ENCODE data around the gene PLCB4.

Gene PLCB4

GRCh38 chr20:9154464-9155024 lies 85.7 kb downstream of the PLCB4 start:
- DNase-seq (ENCODE audit: low spot score): no peak
- in situ Hi-C loops (cut with MboI; ENCODE audit: low pct_unique_long_range_greater_than_20kb, low sequenced_read_pairs, unreplicated experiment): no loop called here
- TF ChIP-seq, protein P1, sequence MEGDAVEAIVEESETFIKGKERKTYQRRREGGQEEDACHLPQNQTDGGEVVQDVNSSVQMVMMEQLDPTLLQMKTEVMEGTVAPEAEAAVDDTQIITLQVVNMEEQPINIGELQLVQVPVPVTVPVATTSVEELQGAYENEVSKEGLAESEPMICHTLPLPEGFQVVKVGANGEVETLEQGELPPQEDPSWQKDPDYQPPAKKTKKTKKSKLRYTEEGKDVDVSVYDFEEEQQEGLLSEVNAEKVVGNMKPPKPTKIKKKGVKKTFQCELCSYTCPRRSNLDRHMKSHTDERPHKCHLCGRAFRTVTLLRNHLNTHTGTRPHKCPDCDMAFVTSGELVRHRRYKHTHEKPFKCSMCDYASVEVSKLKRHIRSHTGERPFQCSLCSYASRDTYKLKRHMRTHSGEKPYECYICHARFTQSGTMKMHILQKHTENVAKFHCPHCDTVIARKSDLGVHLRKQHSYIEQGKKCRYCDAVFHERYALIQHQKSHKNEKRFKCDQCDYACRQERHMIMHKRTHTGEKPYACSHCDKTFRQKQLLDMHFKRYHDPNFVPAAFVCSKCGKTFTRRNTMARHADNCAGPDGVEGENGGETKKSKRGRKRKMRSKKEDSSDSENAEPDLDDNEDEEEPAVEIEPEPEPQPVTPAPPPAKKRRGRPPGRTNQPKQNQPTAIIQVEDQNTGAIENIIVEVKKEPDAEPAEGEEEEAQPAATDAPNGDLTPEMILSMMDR (IDR thresholded peaks at IDR 0.05; ENCODE audit: extremely low read depth, insufficient read depth, missing control alignments): no peak

DNA sequence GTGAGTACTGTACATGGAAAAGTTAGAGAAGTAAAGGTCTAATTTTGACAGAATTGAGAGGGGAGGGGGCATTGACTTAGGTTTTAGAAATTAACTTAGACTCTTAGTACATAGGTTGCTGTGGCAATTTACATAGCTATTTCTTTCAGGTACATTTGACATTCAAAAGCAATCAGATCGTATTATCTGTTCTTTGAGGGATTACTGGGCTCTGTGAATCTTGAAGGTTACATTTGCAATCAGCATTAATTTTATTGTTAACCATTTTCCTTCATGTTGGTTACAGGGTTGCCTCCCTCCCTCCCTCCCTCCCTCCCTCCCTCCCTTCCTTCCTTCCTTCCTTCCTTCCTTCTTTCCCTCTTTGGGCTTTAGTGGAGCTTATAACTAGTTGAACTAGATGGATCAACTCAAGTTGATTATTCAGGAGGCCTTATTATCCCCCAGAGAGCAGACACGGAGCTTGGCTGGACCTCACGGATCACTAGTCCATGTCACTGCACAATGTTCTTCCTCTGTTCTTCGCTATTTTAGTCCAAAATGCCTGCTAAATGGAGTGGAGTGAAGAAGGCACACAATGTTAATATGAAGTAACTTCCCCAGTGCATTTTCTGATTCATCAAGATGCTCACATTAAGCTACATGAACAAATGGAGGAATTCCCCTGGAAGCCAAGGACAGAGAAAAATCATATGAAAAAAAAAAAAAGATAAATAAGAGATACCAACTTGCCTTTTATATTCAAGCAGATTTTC lies 87.8 kb downstream of the PLCB4 start:
- in situ Hi-C loops (cut with MboI; ENCODE audit: low pct_unique_long_range_greater_than_20kb, low sequenced_read_pairs, unreplicated experiment): no loop called here
- no peak for DNase-seq (ENCODE audit: low spot score)
- TF ChIP-seq, protein P1 (IDR thresholded peaks at IDR 0.05; ENCODE audit: extremely low read depth, insufficient read depth, missing control alignments): no peak

- in situ Hi-C loops (cut with MboI; ENCODE audit: low pct_unique_long_range_greater_than_20kb, low sequenced_read_pairs, unreplicated experiment): no loop called here
- DNase-seq (ENCODE audit: low spot score): no peak
- TF ChIP-seq, protein P1 (IDR thresholded peaks at IDR 0.05; ENCODE audit: extremely low read depth, insufficient read depth, missing control alignments): no peak
Observed at GRCh38 chr20:9160331-9160730, 91.4 kb downstream of the PLCB4 start.

DNA sequence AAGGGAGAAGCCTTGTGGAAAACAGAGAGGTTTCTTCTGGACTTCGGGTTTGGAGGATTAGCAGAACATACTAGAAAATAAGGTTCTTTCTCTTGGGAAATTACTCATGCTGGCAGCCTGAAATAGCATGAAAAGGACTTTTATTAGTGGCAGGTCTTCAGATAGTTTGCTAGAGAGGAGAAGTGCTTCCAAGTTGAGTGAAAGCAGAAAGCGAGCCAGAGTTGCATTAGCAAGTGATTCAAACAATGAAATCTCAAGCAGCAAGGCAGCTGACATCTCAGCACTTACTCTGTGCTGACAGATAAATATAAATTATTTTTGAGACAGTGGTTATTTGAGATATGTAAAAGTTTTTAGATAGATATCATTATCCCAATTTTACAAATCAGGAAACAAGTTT lies 91.9 kb downstream of the PLCB4 start:
- no peak for DNase-seq (ENCODE audit: low spot score)
- TF ChIP-seq, protein P1 (IDR thresholded peaks at IDR 0.05; ENCODE audit: extremely low read depth, insufficient read depth, missing control alignments): no peak
- in situ Hi-C loops (cut with MboI; ENCODE audit: low pct_unique_long_range_greater_than_20kb, low sequenced_read_pairs, unreplicated experiment): no loop called here

DNA sequence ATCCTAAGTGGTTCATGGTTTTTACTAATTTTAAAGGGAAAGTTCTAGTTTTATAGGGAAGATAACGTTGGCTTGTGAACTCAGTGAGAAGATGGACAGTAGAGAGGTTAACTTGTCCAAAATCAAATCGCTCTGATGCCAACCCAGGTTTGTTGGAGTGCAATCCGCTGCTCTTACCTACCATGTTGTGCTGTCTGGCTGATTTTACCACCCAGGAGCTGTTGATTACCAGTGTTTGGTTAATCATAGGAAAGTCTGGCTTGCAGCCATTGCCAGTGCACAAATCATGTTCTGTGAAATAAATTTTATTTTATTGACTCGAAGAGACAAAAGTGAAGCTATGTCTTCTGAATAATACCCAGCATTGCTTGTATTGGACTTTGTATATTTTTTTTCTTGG lies 92.4 kb downstream of the PLCB4 start:
- TF ChIP-seq, protein P1 (IDR thresholded peaks at IDR 0.05; ENCODE audit: extremely low read depth, insufficient read depth, missing control alignments): no peak
- in situ Hi-C loops (cut with MboI; ENCODE audit: low pct_unique_long_range_greater_than_20kb, low sequenced_read_pairs, unreplicated experiment): no loop called here
- no peak for DNase-seq (ENCODE audit: low spot score)

GRCh38 chr20:9163251-9163650 lies 94.4 kb downstream of the PLCB4 start:
- DNase-seq (ENCODE audit: low spot score): no peak
- in situ Hi-C loops (cut with MboI; ENCODE audit: low pct_unique_long_range_greater_than_20kb, low sequenced_read_pairs, unreplicated experiment): no loop called here
- TF ChIP-seq, protein P1 (IDR thresholded peaks at IDR 0.05; ENCODE audit: extremely low read depth, insufficient read depth, missing control alignments): no peak

Data from GM13977 (cell line).